HEK293T (cell line): ENCODE data around the gene FTSJ3.

Source experiments
- L3MBTL2 ChIP-seq: fragments of 450-650 bp; conservative IDR thresholded peaks from 2 replicates; pipeline ENCODE4 v1.6.1; 2016; ENCODE audit warnings: mild to moderate bottlenecking
- PKNOX1 ChIP-seq: fragments of 450-650 bp; IDR thresholded peaks from 2 replicates; pipeline ENCODE4 v1.6.1; 2016
- SP1 ChIP-seq: fragments of 450-650 bp; IDR thresholded peaks from 2 replicates; pipeline ENCODE4 v1.6.1; 2017

- TF ChIP-seq SP1, result no peak
- no peak for TF ChIP-seq L3MBTL2
- TF ChIP-seq PKNOX1, result no peak
Observed at GRCh38 chr17:63843910-63844677, 16.6 kb upstream of the FTSJ3 start.
